GM18951 (cell line): ENCODE measurements around the gene CLIC3.

ENCODE experiments used
- POLR2A ChIP-seq: IDR thresholded peaks from 4 replicates; pipeline ENCODE4 v1.6.1; 2011; ENCODE audit warnings: mild to moderate bottlenecking; ENCODE audit not compliant: insufficient read length, insufficient read depth; ENCODE audit errors: extremely low read depth
- in situ Hi-C: fragments of 300-500 bp; cut with MboI; formaldehyde crosslinking; loops from one replicate; pipeline ENCODE4 v1.12.0; 2022; ENCODE audit warnings: low sequenced_read_pairs, mixed read lengths, inconsistent platforms; ENCODE audit not compliant: unreplicated experiment

Gene CLIC3

GRCh38 chr9:136995362-136995761 is 1.0 kb downstream of the CLIC3 start:
- no peak for TF ChIP-seq POLR2A
- in situ Hi-C loops = no loop called here

GRCh38 chr9:136994888-136995230 is 1.5 kb downstream of the CLIC3 start:
- in situ Hi-C loops = no loop called here

GRCh38 chr9:136994180-136994887 is 2.0 kb downstream of the CLIC3 start:
- in situ Hi-C loops = no loop called here
- TF ChIP-seq POLR2A = no peak

More at GRCh38 chr9:136994888-136995230, 1.5 kb downstream of the CLIC3 start:
- no peak for TF ChIP-seq POLR2A

GRCh38 chr9:136992819-136993369 is 3.5 kb downstream of the CLIC3 start:
- in situ Hi-C loops = no loop called here
- no peak for TF ChIP-seq POLR2A

- in situ Hi-C loops = no loop called here
- peak; percentile 76 for TF ChIP-seq POLR2A
Measured at GRCh38 chr9:136991993-136992818, 4.2 kb downstream of the CLIC3 start, which contains the start of gene PAXX. TSS of gene PAXX (plus strand) at chr9:136992422. CDS start at chr9:136992444, 22 bp downstream.

GRCh38 chr9:136990242-136990911 is 6.0 kb downstream of the CLIC3 start:
- no peak for TF ChIP-seq POLR2A

GRCh38 chr9:136988872-136989271 is 7.5 kb downstream of the CLIC3 start:
- in situ Hi-C loops = no loop called here
- no peak for TF ChIP-seq POLR2A

More at GRCh38 chr9:136990242-136990911, 6.0 kb downstream of the CLIC3 start:
- in situ Hi-C loops = no loop called here

- in situ Hi-C loops = no loop called here
- no peak for TF ChIP-seq POLR2A
Measured at GRCh38 chr9:136985853-136986252, 10.5 kb downstream of the CLIC3 start.

GRCh38 chr9:136985027-136985602 is 11.3 kb downstream of the CLIC3 start:
- no peak for TF ChIP-seq POLR2A
- in situ Hi-C loops = no loop called here

GRCh38 chr9:136984464-136985026 is 11.8 kb downstream of the CLIC3 start:
- no peak for TF ChIP-seq POLR2A
- in situ Hi-C loops = no loop called here

GRCh38 chr9:136983656-136984314 is 12.6 kb downstream of the CLIC3 start:
- TF ChIP-seq POLR2A = no peak
- in situ Hi-C loops = no loop called here

GRCh38 chr9:136983167-136983566 is 13.2 kb downstream of the CLIC3 start:
- no peak for TF ChIP-seq POLR2A
- in situ Hi-C loops = no loop called here
